Transverse colon (tissue), 4 donors: ENCODE data around the gene TSPAN9. TPM values are rescaled to one million over a fixed set of nuclear protein-coding genes. Genes with fewer than 3 reads are reported as not detected.
A peak's percentile ranks its signal among the peaks of the same experiment; 100 is the strongest.

Experiments
- DNase-seq: peaks from one replicate; pipeline ENCODE4 v3.0.0-alpha.2; 2019
- H3K27ac ChIP-seq, 4 donors: fragments of 200-600 bp; sonication (generic); 2 replicates each; pipeline ENCODE4 v1.5.1; 2016 to 2018; ENCODE audit warnings: inconsistent platforms in 4 of 4
- H3K27me3 ChIP-seq: fragments of 200-600 bp; sonication (generic); 2 replicates; pipeline ENCODE4 v1.5.1; 2017; ENCODE audit warnings: inconsistent platforms
- H3K36me3 ChIP-seq, 4 donors: fragments of 200-600 bp; sonication (generic); 2 replicates each; pipeline ENCODE4 v1.5.1; 2017 to 2019; ENCODE audit warnings: inconsistent platforms in 4 of 4
- H3K4me1 ChIP-seq, 4 donors: fragments of 200-600 bp; sonication (generic); 2 replicates each; pipeline ENCODE4 v1.5.1; 2017 to 2020; ENCODE audit warnings: inconsistent platforms in 4 of 4
- H3K4me3 ChIP-seq, 4 donors: fragments of 200-600 bp; sonication (generic); 1 replicate in 1 of 4; 2 replicates in 3 of 4; pipeline versions ENCODE4 v1.5.1 to v1.6.1; 2017 to 2019; ENCODE audit warnings: inconsistent platforms in 4 of 4
- H3K9me3 ChIP-seq, 2 donors: fragments of 200-600 bp; sonication (generic); 2 replicates each; pipeline ENCODE4 v1.5.1; 2017 to 2019; ENCODE audit warnings: inconsistent platforms in 2 of 2
- CTCF ChIP-seq, 5 experiments: fragments of 200-600 bp in 3 of 5; fragments of 450-650 bp in 2 of 5; sonication (generic) in 3 of 5; IDR thresholded peaks; 1 replicate in 2 of 5; 2 replicates in 3 of 5; pipeline ENCODE4 v1.5.1; 2016 to 2017; ENCODE audit warnings: antibody characterized with exemption in 5 of 5, inconsistent platforms in 3 of 5, mild to moderate bottlenecking in 2 of 5, moderate library complexity in 1 of 5
- EP300 ChIP-seq: sonication (generic); formaldehyde crosslinking; IDR thresholded peaks from one replicate; pipeline ENCODE4 v1.6.1; 2017; ENCODE audit warnings: antibody characterized with exemption, low read depth
- POLR2A ChIP-seq: fragments of 450-650 bp; IDR thresholded peaks from one replicate; pipeline ENCODE4 v1.6.1; 2016; ENCODE audit warnings: antibody characterized with exemption, mild to moderate bottlenecking, moderate library complexity
- POLR2AphosphoS5 ChIP-seq, 3 donors: sonication (generic); formaldehyde crosslinking; IDR thresholded peaks; one replicate each; pipeline ENCODE4 v1.6.1; 2016; ENCODE audit warnings: antibody characterized with exemption in 3 of 3
- WGBS, 2 donors: methylation state at CpG; one replicate each; pipeline ENCODE4 v1.1.5; 2018; ENCODE audit warnings: low coverage in 1 of 2; 5-methylcytosine and 5-hydroxymethylcytosine counted together
- in situ Hi-C, 4 donors: fragments of 200-750 bp; cut with MboI; loops; one replicate each; pipeline versions ENCODE4 v1.15.0 to v1.15.1; 2017; ENCODE audit warnings: low sequenced_read_pairs in 3 of 4, low pct_ligation_motif_present in 1 of 4, low pct_unique_long_range_greater_than_20kb in 1 of 4
- intact Hi-C: fragments of 100-400 bp; cut with DNase I; formaldehyde crosslinking; loops from one replicate; pipeline ENCODE4 v1.15.1; 2023; ENCODE audit warnings: low total_unique reads
- total RNA-seq, 4 donors: library from RNA; depleted of rRNA; stranded (reverse); fragments of >200 nt; gene quantifications; one replicate each; pipeline ENCODE4 v1.1.0, GENCODE V29; 2016

TSPAN9 gene
- total RNA-seq, 4 donors from 2014 or later = 4.2 to 9.3 (median 6.1) TPM

- Histone ChIP-seq H3K4me1 (peaks cover 0 to 7% (median 5%) of the 10 kb centered on the region in 4 donors), H3K36me3 (no peaks in the 10 kb centered on the region), H3K27me3 (no peaks in the 10 kb centered on the region), H3K27ac (peak overlapping the region in 2 of 4 donors; percentile 33 to 34), H3K9me3 (no peaks in the 10 kb centered on the region), H3K4me3 (no peak overlapping the region)
- in situ Hi-C loops = no loop called here
- no peak for TF ChIP-seq POLR2A
- TF ChIP-seq EP300 = no peak
- no peak for TF ChIP-seq POLR2AphosphoS5 (IDR thresholded peaks at IDR 0.05)
- TF ChIP-seq CTCF (IDR thresholded peaks at IDR 0.05) = no peak
- 56 to 69% methylated on average over 6 to 9 of the region's 9 CpGs for WGBS, 2 donors
- intact Hi-C loops = no loop called here
- DNase-seq = no peak
Observed at GRCh38 chr12:3119192-3119755, 42.1 kb downstream of the TSPAN9 start.

- DNase-seq = no peak
- in situ Hi-C loops = no loop called here
- no peak for TF ChIP-seq CTCF (IDR thresholded peaks at IDR 0.05)
- no peak for TF ChIP-seq EP300
- no peak for TF ChIP-seq POLR2A
- Histone ChIP-seq H3K4me1 (peaks cover 0 to 7% (median 5%) of the 10 kb centered on the region in 4 donors), H3K36me3 (no peaks in the 10 kb centered on the region), H3K27me3 (no peaks in the 10 kb centered on the region), H3K4me3 (no peak overlapping the region), H3K9me3 (peaks cover 0 to 3% of the 10 kb centered on the region in 2 donors), H3K27ac (peak overlapping the region in 2 of 4 donors; percentile 33 to 34)
- 53 to 69% methylated on average over 3 to 17 of the region's 17 CpGs for WGBS, 2 donors
- intact Hi-C loops = no loop called here
Observed at GRCh38 chr12:3119756-3120601, 42.8 kb downstream of the TSPAN9 start.

- peak overlapping the region in 2 of 4 donors; percentile 33 to 34 for H3K27ac ChIP-seq
- TF ChIP-seq POLR2AphosphoS5 (IDR thresholded peaks at IDR 0.05) = no peak
- no peak for TF ChIP-seq EP300
- TF ChIP-seq POLR2A = no peak
- TF ChIP-seq CTCF (IDR thresholded peaks at IDR 0.05) = no peak
- no peak overlapping the region for H3K4me3 ChIP-seq
- WGBS, 2 donors = 78 to 80% methylated on average over 2 to 5 of the region's 5 CpGs
- in situ Hi-C loops (no loop called here), intact Hi-C loops (no loop called here)
- no peaks in the 10 kb centered on the region for H3K27me3 ChIP-seq
- peaks cover 0 to 6% of the 10 kb centered on the region in 2 donors for H3K9me3 ChIP-seq
- H3K36me3 ChIP-seq = no peaks in the 10 kb centered on the region
- DNase-seq = no peak
- peaks cover 0 to 7% (median 5%) of the 10 kb centered on the region in 4 donors for H3K4me1 ChIP-seq
Observed at GRCh38 chr12:3120701-3121100, 43.5 kb downstream of the TSPAN9 start.

- H3K4me3 ChIP-seq = no peak overlapping the region
- H3K27ac ChIP-seq = peak overlapping the region in 3 of 4 donors; percentile 9 to 29 (median 21)
- H3K27me3 ChIP-seq = no peaks in the 10 kb centered on the region
- no peaks in the 10 kb centered on the region for H3K36me3 ChIP-seq
- TF ChIP-seq EP300 (no peak), POLR2AphosphoS5 (IDR thresholded peaks at IDR 0.05) (peak in 1 of 3 donors; percentile 21)
- H3K4me1 ChIP-seq = peaks cover 0 to 7% (median 5%) of the 10 kb centered on the region in 4 donors
- in situ Hi-C loops (no loop called here), intact Hi-C loops (no loop called here)
- no peak for DNase-seq
- peaks cover 0 to 6% of the 10 kb centered on the region in 2 donors for H3K9me3 ChIP-seq
- WGBS, 2 donors = 52 to 62% methylated on average over 3 to 13 of the region's 13 CpGs
Observed at GRCh38 chr12:3122841-3123678, 45.9 kb downstream of the TSPAN9 start.
